IMR-90 (cell line): ENCODE results near the gene GABRB1. TPM values are rescaled to one million over a fixed set of nuclear protein-coding genes. Genes with fewer than 3 reads are reported as not detected.

Experiments used
- ATAC-seq: fragments of 200-7000 bp; cut with Tn5 transposase; 2 replicates; pipeline ENCODE4 v1.9.1; 2020; ENCODE audit warnings: low read depth, mild to moderate bottlenecking, moderate library complexity
- BruUV-seq: library from RNA; stranded (reverse); fragments of 400-500 nt; replicated peaks from 2 replicates; lab custom pipeline; 2021; lab: Mats Ljungman, UMichigan
- CTCF ChIA-PET: fragments of 300-600 bp; formaldehyde crosslinking; extraction: SDS; loops from one replicate; lab custom pipeline; 2021; ENCODE audit warnings: antibody characterized with exemption; lab: Yijun Ruan, JAX
- POLR2A ChIA-PET: fragments of 300-600 bp; sonication (Branson Sonifier 250); formaldehyde crosslinking; loops from one replicate; lab custom pipeline; 2022; ENCODE audit warnings: antibody characterized with exemption; ENCODE audit not compliant: unreplicated experiment; lab: Charles Lee
- DNase-seq: peaks from one replicate; pipeline ENCODE4 v3.0.0; 2013
- H2AFZ ChIP-seq: replicated peaks from 2 replicates; pipeline ENCODE3; 2013; ENCODE audit warnings: low read length, mild to moderate bottlenecking; ENCODE audit not compliant: poor library complexity
- H2AK5ac ChIP-seq: 2 replicates; pipeline ENCODE4 v1.6.1; 2013; ENCODE audit warnings: low read depth, low read length, inconsistent platforms
- H2AK9ac ChIP-seq: replicated peaks from 2 replicates; pipeline ENCODE3; 2013; ENCODE audit warnings: mild to moderate bottlenecking, low read depth, low read length, moderate library complexity; ENCODE audit not compliant: poor library complexity
- H2BK120ac ChIP-seq: 2 replicates; pipeline ENCODE4 v1.6.1; 2013; ENCODE audit warnings: low read depth, low read length, inconsistent platforms
- H2BK15ac ChIP-seq: 3 replicates; pipeline ENCODE4 v1.6.1; 2013; ENCODE audit warnings: low read depth, low read length, inconsistent platforms
- H2BK20ac ChIP-seq: 2 replicates; pipeline ENCODE4 v1.6.1; 2013; ENCODE audit warnings: low read depth, mild to moderate bottlenecking, inconsistent platforms, low read length, moderate library complexity
- H2BK5ac ChIP-seq: 2 replicates; pipeline ENCODE4 v1.6.1; 2013; ENCODE audit warnings: mild to moderate bottlenecking, low read depth, low read length, inconsistent platforms; ENCODE audit not compliant: poor library complexity, severe bottlenecking
- H3K14ac ChIP-seq: replicated peaks from 2 replicates; pipeline ENCODE4 v1.6.1; 2013; ENCODE audit warnings: low read depth, low read length, inconsistent platforms
- H3K18ac ChIP-seq: 2 replicates; pipeline ENCODE4 v1.6.1; 2013; ENCODE audit warnings: low read depth, low read length, control low read depth
- H3K23ac ChIP-seq: 2 replicates; pipeline ENCODE4 v1.6.1; 2013; ENCODE audit warnings: low read depth, low read length, inconsistent platforms
- H3K27ac ChIP-seq: 2 replicates; pipeline ENCODE4 v1.5.1; 2013; ENCODE audit warnings: mild to moderate bottlenecking, control low read depth, low read length; ENCODE audit not compliant: insufficient read depth
- H3K27me3 ChIP-seq: 2 replicates; pipeline ENCODE4 v1.6.1; 2013; ENCODE audit warnings: low read length; ENCODE audit not compliant: control insufficient read depth, insufficient read depth
- H3K36me3 ChIP-seq: 2 replicates; pipeline ENCODE4 v1.6.1; 2013; ENCODE audit warnings: low read length, mixed read lengths; ENCODE audit not compliant: control insufficient read depth, insufficient read depth
- H3K4ac ChIP-seq: 2 replicates; pipeline ENCODE4 v1.6.1; 2013; ENCODE audit warnings: low read depth, low read length, inconsistent platforms
- H3K4me1 ChIP-seq: 2 replicates; pipeline ENCODE4 v1.6.1; 2013; ENCODE audit warnings: low read length, mixed read lengths; ENCODE audit not compliant: control insufficient read depth, insufficient read depth
- H3K4me2 ChIP-seq: 2 replicates; pipeline ENCODE4 v1.6.1; 2013; ENCODE audit warnings: low read depth, mild to moderate bottlenecking, control low read depth, low read length, moderate library complexity
- H3K4me3 ChIP-seq: 2 replicates; pipeline ENCODE4 v1.5.1; 2013; ENCODE audit warnings: low read depth, mild to moderate bottlenecking, control low read depth, low read length, moderate library complexity; ENCODE audit not compliant: insufficient read depth
- H3K56ac ChIP-seq: 2 replicates; pipeline ENCODE4 v1.6.1; 2013; ENCODE audit warnings: low read length, inconsistent platforms; ENCODE audit not compliant: insufficient read depth; ENCODE audit errors: extremely low read depth
- H3K79me1 ChIP-seq, 2 experiments: 2 replicates each; pipeline ENCODE4 v1.6.1; 2013; ENCODE audit warnings: low read length in 2 of 2, inconsistent platforms in 1 of 2, low read depth in 1 of 2
- H3K9ac ChIP-seq: 2 replicates; pipeline ENCODE4 v1.6.1; 2013; ENCODE audit warnings: low read depth, low read length, control low read depth
- H3K9me1 ChIP-seq: 2 replicates; pipeline ENCODE4 v1.6.1; 2013; ENCODE audit warnings: low read length, inconsistent platforms; ENCODE audit not compliant: insufficient read depth
- H3K9me3 ChIP-seq: 2 replicates; pipeline ENCODE4 v1.6.1; 2013; ENCODE audit warnings: low read length; ENCODE audit not compliant: control insufficient read depth, insufficient read depth
- H4K20me1 ChIP-seq: 2 replicates; pipeline ENCODE4 v1.6.1; 2013; ENCODE audit warnings: low read length, inconsistent platforms; ENCODE audit not compliant: insufficient read depth
- H4K5ac ChIP-seq: 2 replicates; pipeline ENCODE4 v1.6.1; 2013; ENCODE audit warnings: mild to moderate bottlenecking, low read depth, low read length, control low read depth
- H4K8ac ChIP-seq, 2 experiments: 2 replicates each; pipeline ENCODE4 v1.6.1; 2013; ENCODE audit warnings: low read depth in 2 of 2, low read length in 2 of 2, control low read depth in 1 of 2, inconsistent platforms in 1 of 2
- H4K91ac ChIP-seq: 2 replicates; pipeline ENCODE4 v1.6.1; 2013; ENCODE audit warnings: low read depth, low read length, inconsistent platforms; ENCODE audit not compliant: insufficient read depth
- CHD1 ChIP-seq: IDR thresholded peaks from 2 replicates; pipeline ENCODE4 v1.6.1; 2012; ENCODE audit warnings: low read depth, low read length, improper control_type of control experiment
- CTCF ChIP-seq: conservative IDR thresholded peaks from 2 replicates; pipeline ENCODE4 v1.5.1; 2012; ENCODE audit warnings: mild to moderate bottlenecking, low read depth, low read length, improper control_type of control experiment
- FOS ChIP-seq: fragments of 150-350 bp; IDR thresholded peaks from 2 replicates; pipeline ENCODE4 v1.6.1; 2016; ENCODE audit warnings: low read depth, low read length
- MAZ ChIP-seq: IDR thresholded peaks from 2 replicates; pipeline ENCODE4 v1.6.1; 2012; ENCODE audit warnings: low read depth, mild to moderate bottlenecking, low read length, improper control_type of control experiment, moderate library complexity, borderline replicate concordance
- MXI1 ChIP-seq: IDR thresholded peaks from 2 replicates; pipeline ENCODE4 v1.6.1; 2012; ENCODE audit warnings: low read depth, mild to moderate bottlenecking, low read length, moderate library complexity, borderline replicate concordance
- RAD21 ChIP-seq: IDR thresholded peaks from 2 replicates; pipeline ENCODE4 v1.6.1; 2012; ENCODE audit warnings: low read length, improper control_type of control experiment
- RCOR1 ChIP-seq: IDR thresholded peaks from 2 replicates; pipeline ENCODE4 v1.6.1; 2012; ENCODE audit warnings: mild to moderate bottlenecking, low read length, improper control_type of control experiment; ENCODE audit not compliant: insufficient replicate concordance
- RFX5 ChIP-seq: IDR thresholded peaks from 2 replicates; pipeline ENCODE4 v1.8.0; 2012; ENCODE audit warnings: low read depth, mild to moderate bottlenecking, low read length, moderate library complexity
- SMC3 ChIP-seq: fragments of 150-350 bp; IDR thresholded peaks from 2 replicates; pipeline ENCODE4 v1.6.1; 2016; ENCODE audit warnings: low read depth, mild to moderate bottlenecking, antibody characterized with exemption, low read length, moderate library complexity
- WGBS, 2 experiments: methylation state at CpG; one replicate each; pipeline versions ENCODE4 v1.1.5 to v1.1.7; 2013; ENCODE audit warnings: missing lambda C conversion rate in 2 of 2; ENCODE audit not compliant: insufficient read length in 1 of 2; ENCODE audit errors: extremely low coverage in 2 of 2; 5-methylcytosine and 5-hydroxymethylcytosine counted together
- dilution Hi-C: fragments of 300-500 bp; cut with HindIII; formaldehyde crosslinking; loops from one replicate; pipeline ENCODE4 v1.14.3; 2018; ENCODE audit warnings: low sequenced_read_pairs; ENCODE audit not compliant: unreplicated experiment
- in situ Hi-C: fragments of 300-500 bp; cut with MboI; formaldehyde crosslinking; loops from 3 replicates; pipeline ENCODE4 v1.14.3; 2019; ENCODE audit warnings: low sequenced_read_pairs, inconsistent platforms, mixed read lengths
- intact Hi-C: fragments of 100-400 bp; cut with micrococcal nuclease; formaldehyde crosslinking; loops from 2 replicates; pipeline ENCODE4 v1.10.0; 2022
- polyA plus RNA-seq, 3 experiments: library from polyadenylated mRNA; depleted of rRNA; stranded (reverse); fragments of >200 nt; gene quantifications; 2 replicates each; pipeline ENCODE4 v1.2.3, GENCODE V29; 2012; ENCODE audit warnings: low replicate concordance in 1 of 3
- total RNA-seq: library from RNA; depleted of rRNA; stranded (reverse); fragments of >200 nt; gene quantifications from 2 replicates; pipeline ENCODE4 v1.2.3, GENCODE V29; 2012
- TF ChIP-seq, protein P1 (sequence below): fragments of 150-350 bp; IDR thresholded peaks from 2 replicates; pipeline ENCODE4 v1.6.1; 2016; ENCODE audit warnings: low read depth, mild to moderate bottlenecking, low read length, moderate library complexity, borderline replicate concordance

GABRB1 gene
- total and polyA plus RNA-seq, 2 of the 4 experiments (the other 2 are of a cell fraction): 4.7 to 16.1 TPM

GRCh38 chr4:47088298-47088697 is 56.9 kb downstream of the GABRB1 start:
- Histone ChIP-seq H4K20me1 (no peaks in the 10 kb centered on the region), H3K23ac (peak overlapping the region; percentile 55; the same call in 1 of the 2 replicates), H2AFZ (no peak overlapping the region), H3K27ac (no peak overlapping the region), H3K79me1 (peaks cover 3 to 15% of the 10 kb centered on the region in 2 experiments; a peak in 2 of 4 replicates), H2BK15ac (peak overlapping the region; percentile 88; the same call in 2 of the 3 replicates), H4K5ac (no peak overlapping the region; the same call in 1 of the 2 replicates), H3K36me3 (no peaks in the 10 kb centered on the region), H3K4me1 (peaks cover 2% of the 10 kb centered on the region), H4K91ac (peak overlapping the region; percentile 30; the same call in 1 of the 2 replicates), H3K9me1 (peaks cover 10% of the 10 kb centered on the region), H3K4me2 (no peak overlapping the region; the same call in 1 of the 2 replicates), H3K18ac (peak overlapping the region; percentile 20; the same call in 1 of the 2 replicates), H3K56ac (peak overlapping the region; percentile 2; the same call in 1 of the 2 replicates), H3K4ac (peak overlapping the region; percentile 70), H2BK120ac (peak overlapping the region; percentile 89), H4K8ac (peak overlapping the region; percentile 6 to 73; a peak in 3 of 4 replicates), H2AK9ac (no peak overlapping the region), H3K27me3 (no peaks in the 10 kb centered on the region), H3K9me3 (no peaks in the 10 kb centered on the region), H2BK5ac (peak overlapping the region; percentile 2), H3K9ac (no peak overlapping the region; the same call in 1 of the 2 replicates), H3K14ac (peak overlapping the region; percentile 14), H3K4me3 (no peak overlapping the region), H2BK20ac (peak overlapping the region; percentile 78), H2AK5ac (peak overlapping the region; percentile 31; the same call in 1 of the 2 replicates)
- in situ Hi-C loops: no loop called here
- intact Hi-C loops: no loop called here
- ChIA-PET CTCF (interaction anchor here (1.1 kb wide), 2 partner anchors 11 to 42 kb away, joined by 3 to 5 read pairs; no protein-coding TSS in a partner anchor), POLR2A (no interaction called here)
- ATAC-seq (peak; percentile 32; the same call in 1 of the 2 replicates), DNase-seq (no peak)
- dilution Hi-C loops: no loop called here
- TF ChIP-seq SMC3: no peak
- TF ChIP-seq, protein P1, sequence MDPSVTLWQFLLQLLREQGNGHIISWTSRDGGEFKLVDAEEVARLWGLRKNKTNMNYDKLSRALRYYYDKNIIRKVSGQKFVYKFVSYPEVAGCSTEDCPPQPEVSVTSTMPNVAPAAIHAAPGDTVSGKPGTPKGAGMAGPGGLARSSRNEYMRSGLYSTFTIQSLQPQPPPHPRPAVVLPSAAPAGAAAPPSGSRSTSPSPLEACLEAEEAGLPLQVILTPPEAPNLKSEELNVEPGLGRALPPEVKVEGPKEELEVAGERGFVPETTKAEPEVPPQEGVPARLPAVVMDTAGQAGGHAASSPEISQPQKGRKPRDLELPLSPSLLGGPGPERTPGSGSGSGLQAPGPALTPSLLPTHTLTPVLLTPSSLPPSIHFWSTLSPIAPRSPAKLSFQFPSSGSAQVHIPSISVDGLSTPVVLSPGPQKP: no peak
- no peak for TF ChIP-seq RCOR1
- TF ChIP-seq CHD1: no peak
- no peak for TF ChIP-seq FOS
- TF ChIP-seq MXI1: no peak
- no peak for TF ChIP-seq CTCF
- TF ChIP-seq RAD21: no peak
- TF ChIP-seq MAZ: no peak
- no peak for TF ChIP-seq RFX5
- BruUV-seq: no TSS peak
- 83% methylated on average over 1 of the region's 2 CpGs; no CpG with 5 or more reads in 1 of the 2 experiments for whole genome bisulfite sequencing, 2 experiments
